Upper lobe of left lung (tissue), 4 donors: ENCODE measurements around the gene GALNT7.
"Not testable (repeated sequence)": the region's sequence is repeated elsewhere in the genome, so short reads cannot be mapped to it uniquely, and the experiment has no call there.

Experiments
- CTCF ChIP-seq, 6 experiments: fragments of 450-650 bp in 4 of 6; fragments of 200-600 bp in 2 of 6; sonication (generic) in 2 of 6; IDR thresholded peaks; one replicate each; pipeline ENCODE4 v1.5.1; 2016 to 2019; ENCODE audit warnings: antibody characterized with exemption in 6 of 6
- EP300 ChIP-seq, 4 donors: sonication (generic); formaldehyde crosslinking; IDR thresholded peaks; one replicate each; pipeline ENCODE4 v1.5.1; 2017; ENCODE audit warnings: antibody characterized with exemption in 4 of 4, control low read depth in 2 of 4
- POLR2A ChIP-seq, 4 donors: fragments of 450-650 bp; IDR thresholded peaks; one replicate each; pipeline ENCODE4 v1.5.1; 2016 to 2017; ENCODE audit warnings: antibody characterized with exemption in 4 of 4, mild to moderate bottlenecking in 2 of 4
- POLR2AphosphoS5 ChIP-seq, 2 donors: sonication (generic); formaldehyde crosslinking; IDR thresholded peaks; one replicate each; pipeline ENCODE4 v1.5.1; 2017; ENCODE audit warnings: antibody characterized with exemption in 2 of 2

- not testable (repeated sequence) for TF ChIP-seq POLR2A, POLR2AphosphoS5, CTCF, EP300 (IDR thresholded peaks at IDR 0.05)
Observed at GRCh38 chr4:173118819-173119218, 49.8 kb upstream of the GALNT7 start.
